Cerebellar cortex (tissue), 1 donor: ENCODE data around the gene GIN1.
"Not testable (repeated sequence)": the region's sequence is repeated elsewhere in the genome, so short reads cannot be mapped to it uniquely, and the experiment has no call there.

Source experiments
- DNase-seq: peaks from one replicate; pipeline ENCODE4 v3.0.0-alpha.2; 2015; ENCODE audit warnings: low spot score

GIN1 gene

GRCh38 chr5:103119765-103120606 is at the start of gene GIN1, which contains the start of gene PPIP5K2:
Gene GIN1 (minus strand): TSS chr5:103120138. CDS start chr5:103108707, 11,431 bp downstream.
Gene PPIP5K2 (plus strand): TSS chr5:103120301. CDS start chr5:103129590, 9,289 bp downstream.
- DNase-seq = peak; percentile 99

GRCh38 chr5:103166706-103167105 is 46.8 kb upstream of the GIN1 start:
- DNase-seq = no peak

GRCh38 chr5:103151156-103151555 is 31.2 kb upstream of the GIN1 start:
- no peak for DNase-seq

- no peak for DNase-seq
Measured at GRCh38 chr5:103148213-103148612, 28.3 kb upstream of the GIN1 start.

- no peak for DNase-seq
Measured at GRCh38 chr5:103145196-103145595, 25.3 kb upstream of the GIN1 start.

GRCh38 chr5:103142132-103142531 is 22.2 kb upstream of the GIN1 start:
- not testable (repeated sequence) for DNase-seq

GRCh38 chr5:103139264-103139865 is 19.4 kb upstream of the GIN1 start:
- peak; percentile 85 for DNase-seq

- DNase-seq = no peak
Measured at GRCh38 chr5:103138202-103138690, 18.3 kb upstream of the GIN1 start.

- DNase-seq = no peak
Measured at GRCh38 chr5:103135461-103135860, 15.5 kb upstream of the GIN1 start.

- DNase-seq = no peak
Measured at GRCh38 chr5:103133231-103133630, 13.3 kb upstream of the GIN1 start.

- no peak for DNase-seq
Measured at GRCh38 chr5:103132684-103133083, 12.7 kb upstream of the GIN1 start.

- DNase-seq = no peak
Measured at GRCh38 chr5:103128202-103128601, 8.3 kb upstream of the GIN1 start.

GRCh38 chr5:103127292-103127817 is 7.4 kb upstream of the GIN1 start:
- DNase-seq = no peak

GRCh38 chr5:103126557-103126956 is 6.6 kb upstream of the GIN1 start:
- no peak for DNase-seq

- DNase-seq = no peak
Measured at GRCh38 chr5:103122242-103122641, 2.3 kb upstream of the GIN1 start.

GRCh38 chr5:103120607-103121200 is 766 bp upstream of the GIN1 start:
- no peak for DNase-seq

GRCh38 chr5:103119070-103119764 is 721 bp downstream of the GIN1 start:
- no peak for DNase-seq

- no peak for DNase-seq
Measured at GRCh38 chr5:103117471-103117991, 2.4 kb downstream of the GIN1 start.

GRCh38 chr5:103114440-103114839 is 5.5 kb downstream of the GIN1 start:
- DNase-seq = no peak

- DNase-seq = no peak
Measured at GRCh38 chr5:103112910-103113309, 7.0 kb downstream of the GIN1 start.

GRCh38 chr5:103111468-103111867 is 8.5 kb downstream of the GIN1 start:
- no peak for DNase-seq

- no peak for DNase-seq
Measured at GRCh38 chr5:103110403-103110802, 9.5 kb downstream of the GIN1 start.
